Measurements from ENCODE around the gene AR. TPM values are rescaled to one million over a fixed set of nuclear protein-coding genes. Genes with fewer than 3 reads are reported as not detected.

The AR gene
- total and polyA plus RNA-seq, 2 of the 8 experiments (the other 6 are each of a cell fraction or from before 2014, with no cell fraction given): 7.1 to 10.7 TPM

- TF ChIP-seq GABPA (IDR thresholded peaks at IDR 0.05; ENCODE audit: borderline replicate concordance, insufficient read depth, low read length) (no peak), JUND (IDR thresholded peaks at IDR 0.05; ENCODE audit: low read length) (0 out of 2 replicates have a peak, but pooled peaks have one; percentile 35)
- POLR2A ChIA-PET (ENCODE audit: partially characterized antibody): no interaction called here
- Histone ChIP-seq H3K14ac (ENCODE audit: insufficient read length) (no peak overlapping the region), H4K91ac (replicated peaks; ENCODE audit: insufficient read length, low read length) (no peak overlapping the region), H3K23ac (ENCODE audit: insufficient read length) (no peak overlapping the region), H3K9me3 (ENCODE audit: insufficient read depth in 2 of 2, low read depth in 1 of 2, low read length in 1 of 2) (no peaks in the 10 kb centered on the region), H3K79me2 (ENCODE audit: control insufficient read depth in 1 of 2, insufficient read depth in 2 of 2, low read length in 2 of 2) (no peaks in the 10 kb centered on the region; a peak in 1 of 4 replicates), H3K9ac (replicated peaks in 1 of 4; ENCODE audit: extremely low read depth in 1 of 4, low read depth in 3 of 4, low read length in 3 of 4) (no peak overlapping the region), H3K23me2 (ENCODE audit: low read depth, low read length) (no peaks in the 10 kb centered on the region), H4K8ac (ENCODE audit: extremely low read depth, insufficient read depth, low read length) (no peak overlapping the region), H3K4ac (replicated peaks; ENCODE audit: insufficient read length, low read depth, low read length) (no peak overlapping the region), H4K20me1 (replicated peaks in 1 of 2; ENCODE audit: control insufficient read depth in 1 of 2, insufficient read depth in 2 of 2, low read length in 2 of 2) (no peaks in the 10 kb centered on the region), H3K36me3 (ENCODE audit: control insufficient read depth in 2 of 4, insufficient read depth in 4 of 4, low read length in 3 of 4) (no peaks in the 10 kb centered on the region), H3K79me1 (ENCODE audit: low read depth, low read length) (no peaks in the 10 kb centered on the region), H3K56ac (replicated peaks; ENCODE audit: insufficient read length, low read depth, low read length) (no peak overlapping the region), H3K18ac (ENCODE audit: extremely low read depth, low read length) (no peak overlapping the region; the same call in 1 of the 2 replicates), H2BK120ac (replicated peaks; ENCODE audit: low read depth, low read length) (no peak overlapping the region), H2AK5ac (ENCODE audit: low read depth, low read length) (no peak overlapping the region), H3K27me3 (replicated peaks in 1 of 4; ENCODE audit: control insufficient read depth in 3 of 4, extremely low read depth in 1 of 4, insufficient read depth in 3 of 4, low read length in 3 of 4) (no peaks in the 10 kb centered on the region), H3K4me3 (ENCODE audit: extremely low read depth in 1 of 4, insufficient read depth in 2 of 4, low read depth in 3 of 4, low read length in 4 of 4) (no peak overlapping the region), H3K27ac (ENCODE audit: low read depth, low read length) (no peak overlapping the region), H2BK12ac (ENCODE audit: low read depth, low read length) (no peak overlapping the region), H2BK15ac (ENCODE audit: low read length) (no peak overlapping the region), H4K5ac (ENCODE audit: insufficient read length, low read depth, low read length) (no peak overlapping the region), H3K4me2 (ENCODE audit: insufficient read depth in 1 of 2, low read depth in 2 of 2, low read length in 2 of 2) (0 out of 4 replicates have a peak overlapping the region, but pooled peaks of 1 of the 2 experiments have one; percentile 21), H2BK20ac (ENCODE audit: low read length) (no peak overlapping the region), H2BK5ac (ENCODE audit: low read depth, low read length) (no peak overlapping the region), H2AFZ (ENCODE audit: low read length) (no peak overlapping the region), H3K4me1 (replicated peaks in 1 of 4; ENCODE audit: control insufficient read depth in 3 of 4, insufficient read depth in 4 of 4, low read length in 3 of 4) (peaks cover 0 to 3% (median under 1%) of the 10 kb centered on the region in 4 experiments; a peak in 3 of 7 replicates)
- DNase-seq (ENCODE audit: low read depth in 1 of 2, low spot score in 2 of 2) (no peak), FAIRE-seq (peak; percentile 48)
- WGBS, 2 experiments (ENCODE audit: extremely low coverage in 1 of 2, insufficient coverage in 1 of 2, insufficient read length in 1 of 2, insufficient replicate concordance in 2 of 2, low coverage in 1 of 2, low lambda C conversion rate in 2 of 2, missing lambda C conversion rate in 1 of 2): 50% methylated on average over 1 of the region's 3 CpGs; no CpG with 5 or more reads in 1 of the 2 experiments
- CTCF ChIA-PET (ENCODE audit: partially characterized antibody): no interaction called here
These were observed 61.3 kb downstream of the AR start for GRCh38 chrX:67604979-67605703.

Data from H1 (cell line).